ENCODE results near the gene CCNB1IP1.

CCNB1IP1 gene

GRCh38 chr14:20327005-20327869, 5.8 kb downstream of the CCNB1IP1 start:
- no peaks in the 10 kb centered on the region for H3K9me2 ChIP-seq (replicated peaks; ENCODE audit: insufficient read depth, low read length)
- peak overlapping the region; percentile 29; the same call in 1 of the 2 replicates for H3K4me2 ChIP-seq (ENCODE audit: low read depth, low read length)
- peaks cover 8% of the 10 kb centered on the region; the same call in 1 of the 2 replicates for H3K4me1 ChIP-seq (ENCODE audit: low read length)
- H4K20me1 ChIP-seq (ENCODE audit: insufficient read depth, low read length): no peaks in the 10 kb centered on the region
- peak; percentile 33 for DNase-seq
- H2AFZ ChIP-seq (ENCODE audit: low read length): no peak overlapping the region
- no peak for TF ChIP-seq EZH2 (optimal IDR thresholded peaks at IDR 0.05; ENCODE audit: low read depth, low read length)
- peak; percentile 48 for TF ChIP-seq CTCF (IDR thresholded peaks at IDR 0.05; ENCODE audit: low read length)
- TF ChIP-seq EZH2phosphoT487 (IDR thresholded peaks at IDR 0.05; ENCODE audit: low read length): no peak
- no peaks in the 10 kb centered on the region for H3K27me3 ChIP-seq (replicated peaks; ENCODE audit: insufficient read depth, low read length)
- H3K79me2 ChIP-seq (ENCODE audit: low read length): peaks cover 42% of the 10 kb centered on the region
- 0 out of 2 replicates have a peak, but pooled peaks cover 6% of the 10 kb centered on the region for H3F3A ChIP-seq (ENCODE audit: insufficient read depth, low read length)
- H3K9ac ChIP-seq (ENCODE audit: low read length): no peak overlapping the region
- H3K27ac ChIP-seq (ENCODE audit: low read length): no peak overlapping the region
- no peaks in the 10 kb centered on the region for H3K9me3 ChIP-seq (replicated peaks; ENCODE audit: insufficient read depth, low read length)
- H3K4me3 ChIP-seq (ENCODE audit: low read length): no peak overlapping the region
- no peaks in the 10 kb centered on the region; the same call in 1 of the 2 replicates for H3K36me3 ChIP-seq (replicated peaks; ENCODE audit: insufficient read depth, low read length)

GRCh38 chr14:20317720-20318119, 15.4 kb downstream of the CCNB1IP1 start:
- no peaks in the 10 kb centered on the region for H3K79me2 ChIP-seq (ENCODE audit: low read length)
- DNase-seq: no peak
- no peak overlapping the region for H3K27ac ChIP-seq (ENCODE audit: low read length)
- H3K9me3 ChIP-seq (replicated peaks; ENCODE audit: insufficient read depth, low read length): no peaks in the 10 kb centered on the region
- TF ChIP-seq EZH2 (optimal IDR thresholded peaks at IDR 0.05; ENCODE audit: low read depth, low read length) (no peak), EZH2phosphoT487 (IDR thresholded peaks at IDR 0.05; ENCODE audit: low read length) (no peak), CTCF (IDR thresholded peaks at IDR 0.05; ENCODE audit: low read length) (no peak)
- no peaks in the 10 kb centered on the region; the same call in 1 of the 2 replicates for H3K36me3 ChIP-seq (replicated peaks; ENCODE audit: insufficient read depth, low read length)
- no peak overlapping the region for H3K9ac ChIP-seq (ENCODE audit: low read length)
- H3K27me3 ChIP-seq (replicated peaks; ENCODE audit: insufficient read depth, low read length): no peaks in the 10 kb centered on the region
- no peaks in the 10 kb centered on the region for H4K20me1 ChIP-seq (ENCODE audit: insufficient read depth, low read length)
- H3K4me2 ChIP-seq (ENCODE audit: low read depth, low read length): no peak overlapping the region
- H3K9me2 ChIP-seq (replicated peaks; ENCODE audit: insufficient read depth, low read length): no peaks in the 10 kb centered on the region
- no peak overlapping the region for H3K4me3 ChIP-seq (ENCODE audit: low read length)
- H2AFZ ChIP-seq (ENCODE audit: low read length): no peak overlapping the region
- H3F3A ChIP-seq (ENCODE audit: insufficient read depth, low read length): no peaks in the 10 kb centered on the region
- no peaks in the 10 kb centered on the region for H3K4me1 ChIP-seq (ENCODE audit: low read length)

DNA sequence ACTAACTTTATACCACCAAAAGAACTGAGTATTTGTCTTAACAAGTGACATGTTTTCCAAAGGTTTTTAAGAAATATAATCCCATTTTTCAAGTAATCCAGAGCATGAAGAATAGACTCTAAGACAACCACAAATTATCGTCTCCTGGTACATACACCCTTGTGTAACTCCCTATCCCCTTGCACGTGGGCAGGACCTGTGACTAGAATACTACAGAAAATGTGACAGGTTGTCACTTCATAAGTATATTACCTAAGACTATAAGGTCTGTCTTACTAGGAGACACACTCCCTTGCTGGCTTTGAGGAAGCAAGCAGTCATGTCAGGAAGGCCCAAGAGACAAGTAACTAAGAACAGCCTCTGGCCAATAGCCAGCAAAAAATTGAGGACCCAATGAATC, 19.1 kb downstream of the CCNB1IP1 start:
- TF ChIP-seq CTCF (IDR thresholded peaks at IDR 0.05; ENCODE audit: low read length): no peak
- TF ChIP-seq EZH2phosphoT487 (IDR thresholded peaks at IDR 0.05; ENCODE audit: low read length): no peak
- TF ChIP-seq EZH2 (optimal IDR thresholded peaks at IDR 0.05; ENCODE audit: low read depth, low read length): no peak
- Histone ChIP-seq H3K9me2 (replicated peaks; ENCODE audit: insufficient read depth, low read length) (no peaks in the 10 kb centered on the region), H3K27me3 (replicated peaks; ENCODE audit: insufficient read depth, low read length) (no peaks in the 10 kb centered on the region), H3K9me3 (replicated peaks; ENCODE audit: insufficient read depth, low read length) (no peaks in the 10 kb centered on the region), H3K4me1 (ENCODE audit: low read length) (no peaks in the 10 kb centered on the region), H3K4me2 (ENCODE audit: low read depth, low read length) (no peak overlapping the region), H3K9ac (ENCODE audit: low read length) (no peak overlapping the region), H2AFZ (ENCODE audit: low read length) (no peak overlapping the region), H3K4me3 (ENCODE audit: low read length) (no peak overlapping the region), H3K79me2 (ENCODE audit: low read length) (no peaks in the 10 kb centered on the region), H3F3A (ENCODE audit: insufficient read depth, low read length) (no peaks in the 10 kb centered on the region), H3K27ac (ENCODE audit: low read length) (no peak overlapping the region), H3K36me3 (replicated peaks; ENCODE audit: insufficient read depth, low read length) (no peaks in the 10 kb centered on the region; the same call in 1 of the 2 replicates), H4K20me1 (ENCODE audit: insufficient read depth, low read length) (no peaks in the 10 kb centered on the region)
- DNase-seq: no peak
